Activated gamma-delta T cell treated with Interleukin-2 at 50 U/mL for 16 hours (primary cell): ENCODE results near the gene SASS6.
A peak's percentile ranks its signal among the peaks of the same experiment; 100 is the strongest.

Source experiments
- DNase-seq: peaks from one replicate; pipeline ENCODE4 v3.0.0-alpha.2; 2020

Gene SASS6

GRCh38 chr1:100039591-100039990 lies 93.1 kb downstream of the SASS6 start:
- DNase-seq, result no peak

- peak; percentile 53 for DNase-seq
These were observed 94.0 kb downstream of the SASS6 start for GRCh38 chr1:100038660-100039287.

- peak; percentile 83 for DNase-seq
These were observed 94.6 kb downstream of the SASS6 start for GRCh38 chr1:100037927-100038659.

- no peak for DNase-seq
These were observed 95.1 kb downstream of the SASS6 start for GRCh38 chr1:100037656-100037926.

- no peak for DNase-seq
These were observed 95.7 kb downstream of the SASS6 start for GRCh38 chr1:100036718-100037655.

GRCh38 chr1:100035214-100035613 lies 97.5 kb downstream of the SASS6 start:
- DNase-seq, result no peak

- no peak for DNase-seq
These were observed 98.3 kb downstream of the SASS6 start for GRCh38 chr1:100034470-100034869.
